Left lung (tissue), 10 donors: ENCODE results near the gene SH3TC1. TPM values are rescaled to one million over a fixed set of nuclear protein-coding genes. Genes with fewer than 3 reads are reported as not detected.
A peak's percentile ranks its signal among the peaks of the same experiment; 100 is the strongest.

ENCODE experiments used
- ATAC-seq: fragments of 200-7000 bp; cut with Tn5 transposase; one replicate; pipeline ENCODE4 v1.9.1; 2020; ENCODE audit warnings: moderate library complexity
- DNase-seq, 4 donors: peaks; one replicate each; pipeline ENCODE4 v3.0.0-alpha.2; 2013 to 2020
- H3K27ac ChIP-seq, 2 donors: fragments of 200-600 bp; sonication (generic) in 1 of 2; one replicate each; pipeline versions ENCODE4 v1.5.0 to v1.8.0; 2020 to 2021
- H3K27me3 ChIP-seq, 2 donors: fragments of 200-600 bp; sonication (generic) in 1 of 2; one replicate each; pipeline versions ENCODE4 v1.5.0 to v1.8.0; 2020 to 2021
- H3K36me3 ChIP-seq, 2 donors: fragments of 200-600 bp; sonication (generic) in 1 of 2; one replicate each; pipeline versions ENCODE4 v1.5.0 to v1.8.0; 2020 to 2021
- H3K4me1 ChIP-seq, 2 donors: fragments of 200-600 bp; one replicate each; pipeline ENCODE4 v1.8.0; 2021
- H3K4me3 ChIP-seq, 2 donors: fragments of 200-600 bp; sonication (generic) in 1 of 2; one replicate each; pipeline versions ENCODE4 v1.5.0 to v1.8.0; 2020 to 2021; ENCODE audit warnings: mild to moderate bottlenecking in 1 of 2
- H3K9me3 ChIP-seq, 2 donors: fragments of 200-600 bp; sonication (generic) in 1 of 2; one replicate each; pipeline versions ENCODE4 v1.5.0 to v1.8.0; 2020 to 2021
- CTCF ChIP-seq, 2 donors: fragments of 200-600 bp; sonication (generic) in 1 of 2; IDR thresholded peaks; one replicate each; pipeline versions ENCODE4 v1.5.0 to v1.8.0; 2021; ENCODE audit warnings: antibody characterized with exemption in 2 of 2
- intact Hi-C, 2 donors: fragments of 100-400 bp; cut with DNase I; formaldehyde crosslinking; loops; one replicate each; pipeline versions ENCODE4 v1.11.2 to v1.14.2; 2022
- polyA plus RNA-seq, 6 donors: library from polyadenylated mRNA; unstranded; fragments of 120-200 nt; gene quantifications; one replicate each; pipeline ENCODE4 v1.2.1, GENCODE V29; 2013; ENCODE audit not compliant: insufficient read length in 6 of 6
- total RNA-seq, 2 donors: library from RNA; stranded (reverse); fragmentation: NEBNext Ultra II Directional; extraction: Animal tissue kit (Norgen Biotek cat#: 25700); gene quantifications; one replicate each; pipeline ENCODE4 v1.2.1, GENCODE V29; 2021
- donor health status: DM: no; HTN: yes; CAD: no.
- donor health status: DM: no; HTN: no; CAD: no.

Gene SH3TC1
- total and polyA plus RNA-seq, 8 donors: 22.0 to 46.1 (median 28.3) TPM

- H3K4me3 ChIP-seq: no peak overlapping the region
- TF ChIP-seq CTCF (IDR thresholded peaks at IDR 0.05): no peak
- H3K9me3 ChIP-seq: no peaks in the 10 kb centered on the region
- H3K27ac ChIP-seq: no peak overlapping the region
- peaks cover 7 to 41% of the 10 kb centered on the region in 2 donors for H3K4me1 ChIP-seq
- DNase-seq (no peak), ATAC-seq (no peak)
- no peaks in the 10 kb centered on the region for H3K36me3 ChIP-seq
- H3K27me3 ChIP-seq: peaks cover 0 to 23% of the 10 kb centered on the region in 2 donors
- intact Hi-C loops: no loop called here
Measured at GRCh38 chr4:8266088-8266487, 67.0 kb downstream of the SH3TC1 start.

- no peaks in the 10 kb centered on the region for H3K36me3 ChIP-seq
- H3K9me3 ChIP-seq: no peaks in the 10 kb centered on the region
- DNase-seq (no peak), ATAC-seq (no peak)
- peaks cover 0 to 24% of the 10 kb centered on the region in 2 donors for H3K27me3 ChIP-seq
- H3K4me3 ChIP-seq: no peak overlapping the region
- intact Hi-C loops: no loop called here
- no peak overlapping the region for H3K27ac ChIP-seq
- H3K4me1 ChIP-seq: peaks cover 7 to 42% of the 10 kb centered on the region in 2 donors
- no peak for TF ChIP-seq CTCF (IDR thresholded peaks at IDR 0.05)
Measured at GRCh38 chr4:8266508-8266907, 67.4 kb downstream of the SH3TC1 start.

GRCh38 chr4:8267077-8267476 lies 68.0 kb downstream of the SH3TC1 start:
- H3K27me3 ChIP-seq: peaks cover 0 to 24% of the 10 kb centered on the region in 2 donors
- ATAC-seq (peak; percentile 87), DNase-seq (peak; percentile 23 to 91 (median 70))
- H3K27ac ChIP-seq: no peak overlapping the region
- peaks cover 7 to 42% of the 10 kb centered on the region in 2 donors for H3K4me1 ChIP-seq
- intact Hi-C loops: no loop called here
- no peaks in the 10 kb centered on the region for H3K9me3 ChIP-seq
- H3K36me3 ChIP-seq: no peaks in the 10 kb centered on the region
- TF ChIP-seq CTCF (IDR thresholded peaks at IDR 0.05): peak; percentile 39 to 69
- no peak overlapping the region for H3K4me3 ChIP-seq

- intact Hi-C loops: no loop called here
- Histone ChIP-seq H3K4me3 (no peak overlapping the region), H3K27me3 (peaks cover 0 to 24% of the 10 kb centered on the region in 2 donors), H3K4me1 (peaks cover 13 to 51% of the 10 kb centered on the region in 2 donors), H3K27ac (no peak overlapping the region), H3K9me3 (no peaks in the 10 kb centered on the region), H3K36me3 (no peaks in the 10 kb centered on the region)
- ATAC-seq (no peak), DNase-seq (no peak)
- no peak for TF ChIP-seq CTCF (IDR thresholded peaks at IDR 0.05)
Measured at GRCh38 chr4:8268211-8268610, 69.1 kb downstream of the SH3TC1 start.

- no peak for ATAC-seq
- Histone ChIP-seq H3K27me3 (peaks cover 0 to 24% of the 10 kb centered on the region in 2 donors), H3K36me3 (no peaks in the 10 kb centered on the region), H3K27ac (no peak overlapping the region), H3K4me1 (peaks cover 13 to 55% of the 10 kb centered on the region in 2 donors), H3K9me3 (no peaks in the 10 kb centered on the region), H3K4me3 (peak overlapping the region in 1 of 2 donors; percentile 43)
- intact Hi-C loops: no loop called here
- no peak for DNase-seq
- TF ChIP-seq CTCF (IDR thresholded peaks at IDR 0.05): no peak
Measured at GRCh38 chr4:8268901-8269534, 69.9 kb downstream of the SH3TC1 start.
